ENCODE measurements around the gene LRRC8D. TPM values are rescaled to one million over a fixed set of nuclear protein-coding genes. Genes with fewer than 3 reads are reported as not detected.
A peak's percentile ranks its signal among the peaks of the same experiment; 100 is the strongest.

Gene LRRC8D
- total and polyA plus RNA-seq, 9 of the 15 experiments (the other 6 are each of a cell fraction or from before 2014, with no cell fraction given) = 3.4 to 53.9 (median 15.9) TPM

- TF ChIP-seq MLX (CRISPR knock-in tag; conservative IDR thresholded peaks at IDR 0.05) (0 out of 4 replicates have a peak, but pooled peaks of 1 of the 2 experiments have one; percentile 55), NFYB (IDR thresholded peaks at IDR 0.05; ENCODE audit: extremely low read depth, insufficient read length) (peak; percentile 82), ZBTB7A (IDR thresholded peaks at IDR 0.05; ENCODE audit: borderline replicate concordance, control insufficient read depth, low read depth, low read length) (peak; percentile 75; the same call in 1 of the 2 replicates), ZFX (CRISPR knock-in tag; IDR thresholded peaks at IDR 0.05) (peak; percentile 68), SOX6 (IDR thresholded peaks at IDR 0.05) (peak; percentile 49; the same call in 1 of the 2 replicates), ZNF639 (CRISPR knock-in tag; conservative IDR thresholded peaks at IDR 0.05 in 1 of 2, IDR thresholded peaks at IDR 0.05 in 1 of 2) (peak in 1 of 2 experiments; percentile 69; a peak in 2 of 4 replicates), CBX3 (IDR thresholded peaks at IDR 0.05; ENCODE audit: borderline replicate concordance in 1 of 2, low read length in 2 of 2) (peak in 1 of 2 experiments; percentile 72; a peak in 1 of 3 replicates), MITF (IDR thresholded peaks at IDR 0.05) (0 out of 2 replicates have a peak, but pooled peaks have one; percentile 14), GTF2E2 (tag; IDR thresholded peaks at IDR 0.05) (peak; percentile 70), KLF6 (CRISPR knock-in tag; IDR thresholded peaks at IDR 0.05; ENCODE audit: borderline replicate concordance) (no peak), ETV1 (tag; conservative IDR thresholded peaks at IDR 0.05; ENCODE audit: low read depth) (no peak)
Observed at GRCh38 chr1:89820422-89821321, at the start of gene LRRC8D (continued).
